ENCODE data around the gene TBCA.

TBCA gene

DNA sequence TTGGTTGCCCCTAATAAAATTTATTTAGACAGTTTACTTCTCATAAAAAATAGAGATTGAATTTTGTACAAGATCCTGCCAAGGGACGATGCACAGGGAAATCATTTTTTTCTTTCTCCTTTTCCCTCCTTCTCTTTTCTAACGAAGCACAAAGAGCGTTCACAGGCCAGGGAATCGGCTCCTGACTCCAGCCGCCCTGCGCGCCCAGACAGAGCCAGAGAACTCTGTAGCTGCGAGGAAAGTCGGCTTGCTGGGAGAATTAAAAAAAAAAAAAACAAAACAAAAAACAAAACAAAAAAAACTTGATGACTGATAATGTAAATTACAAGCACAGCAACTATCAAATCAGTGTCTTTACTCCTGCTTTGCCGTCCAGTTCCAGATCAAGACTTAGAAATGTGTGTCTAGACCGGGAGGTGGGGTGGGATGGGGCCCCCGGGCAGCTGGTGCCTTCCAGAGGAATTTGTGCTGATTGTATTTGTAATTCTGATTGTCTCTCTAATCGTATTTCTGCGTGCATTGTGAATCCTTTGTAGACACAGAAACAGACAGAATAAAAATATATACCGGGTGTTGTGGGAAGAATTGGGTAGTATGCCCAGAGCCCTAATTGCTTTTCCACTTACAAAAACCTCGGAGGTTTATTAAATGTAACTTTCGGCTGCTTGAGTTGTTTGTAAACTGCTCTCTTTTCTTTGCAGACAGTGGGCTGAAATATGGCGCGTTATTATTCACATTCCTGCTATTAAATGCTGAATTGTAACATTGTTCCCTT, 134.0 kb downstream of the TBCA start:
- DNase-seq, result no peak

DNA sequence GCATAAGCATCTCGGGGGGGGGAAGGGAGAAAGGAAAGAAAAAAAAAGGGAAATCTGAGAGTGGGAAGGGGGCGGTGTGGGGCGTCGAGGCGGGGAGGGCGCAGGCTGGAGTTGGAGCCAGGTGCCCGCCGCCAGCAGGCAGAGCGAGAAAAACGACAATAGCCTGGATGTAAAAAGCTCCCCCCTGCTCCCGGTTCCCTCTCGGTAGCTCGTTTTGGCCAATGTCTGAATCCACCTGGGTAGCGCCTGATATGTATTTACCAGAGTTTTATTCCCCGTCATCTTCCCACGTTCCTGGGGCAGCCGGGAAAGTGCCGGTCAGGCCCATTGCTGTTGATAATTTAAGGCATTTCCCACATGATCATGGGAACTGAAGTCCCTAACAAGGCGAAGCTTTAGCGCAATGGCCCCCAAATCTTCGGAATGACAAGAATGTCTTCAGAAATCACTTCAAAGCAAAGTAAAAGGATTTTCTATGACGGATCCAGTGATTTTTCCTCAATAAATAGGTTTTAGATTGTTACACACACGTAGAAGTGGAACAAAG, 134.7 kb downstream of the TBCA start:
- DNase-seq, result no peak

Measured in stimulated activated CD4-positive, alpha-beta T cell treated with anti-CD3 and anti-CD28 coated beads, Interleukin-15, amount 100 ng/mL, for 24 hours (primary cell).